Fibroblast of peridontal ligament (primary cell): ENCODE results near the gene BCAN.

Experiments
- DNase-seq: peaks from one replicate; pipeline ENCODE4 v3.0.0-alpha.2; 2010; ENCODE audit errors: extremely low read depth

Gene BCAN

GRCh38 chr1:156659988-156660751, 18.3 kb downstream of the BCAN start:
- peak; percentile 97 for DNase-seq

GRCh38 chr1:156660752-156661112, 18.8 kb downstream of the BCAN start:
- no peak for DNase-seq

DNA sequence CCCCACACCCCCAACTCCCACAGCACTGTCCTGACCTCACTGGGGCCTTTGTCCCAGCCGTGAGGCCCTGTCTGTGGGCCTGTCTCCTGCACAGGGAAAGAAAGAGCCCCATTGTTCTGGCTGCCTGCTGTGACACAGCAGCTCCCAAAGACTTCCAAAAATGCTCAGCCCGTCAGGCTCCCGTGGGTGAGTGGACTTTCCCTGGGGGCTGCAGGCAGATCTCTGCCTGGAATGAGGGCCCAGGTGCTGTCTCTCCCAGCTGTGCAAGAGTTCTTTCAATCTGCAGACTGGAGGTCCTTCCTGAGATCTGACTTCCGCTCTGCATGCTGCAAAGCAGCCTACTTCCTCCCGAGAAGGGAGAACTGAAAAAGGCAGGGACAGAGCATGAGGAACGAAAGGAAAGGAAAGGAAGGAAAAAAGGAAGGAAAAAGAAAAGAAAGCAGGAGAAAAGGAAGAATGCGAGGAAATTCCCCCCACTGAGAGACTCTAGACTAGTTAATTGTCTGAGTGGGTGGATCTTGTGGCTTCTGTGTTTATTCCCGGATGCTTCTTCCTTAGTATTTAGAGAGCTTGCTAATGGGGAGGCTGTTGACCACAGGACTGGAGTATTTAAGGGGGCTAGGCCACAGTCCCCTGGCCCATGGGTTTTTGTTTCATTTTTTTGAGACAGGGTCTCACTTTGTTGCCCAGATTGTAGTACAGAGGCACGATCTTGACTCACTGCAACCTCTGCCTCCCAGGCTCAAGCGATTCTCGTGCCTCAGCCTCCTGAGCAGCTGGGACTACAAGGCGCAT, 20.3 kb downstream of the BCAN start:
- DNase-seq = peak; percentile 44

- no peak for DNase-seq
These were observed 20.8 kb downstream of the BCAN start for GRCh38 chr1:156662800-156663055.

GRCh38 chr1:156663178-156663577, 21.3 kb downstream of the BCAN start:
- no peak for DNase-seq

DNA sequence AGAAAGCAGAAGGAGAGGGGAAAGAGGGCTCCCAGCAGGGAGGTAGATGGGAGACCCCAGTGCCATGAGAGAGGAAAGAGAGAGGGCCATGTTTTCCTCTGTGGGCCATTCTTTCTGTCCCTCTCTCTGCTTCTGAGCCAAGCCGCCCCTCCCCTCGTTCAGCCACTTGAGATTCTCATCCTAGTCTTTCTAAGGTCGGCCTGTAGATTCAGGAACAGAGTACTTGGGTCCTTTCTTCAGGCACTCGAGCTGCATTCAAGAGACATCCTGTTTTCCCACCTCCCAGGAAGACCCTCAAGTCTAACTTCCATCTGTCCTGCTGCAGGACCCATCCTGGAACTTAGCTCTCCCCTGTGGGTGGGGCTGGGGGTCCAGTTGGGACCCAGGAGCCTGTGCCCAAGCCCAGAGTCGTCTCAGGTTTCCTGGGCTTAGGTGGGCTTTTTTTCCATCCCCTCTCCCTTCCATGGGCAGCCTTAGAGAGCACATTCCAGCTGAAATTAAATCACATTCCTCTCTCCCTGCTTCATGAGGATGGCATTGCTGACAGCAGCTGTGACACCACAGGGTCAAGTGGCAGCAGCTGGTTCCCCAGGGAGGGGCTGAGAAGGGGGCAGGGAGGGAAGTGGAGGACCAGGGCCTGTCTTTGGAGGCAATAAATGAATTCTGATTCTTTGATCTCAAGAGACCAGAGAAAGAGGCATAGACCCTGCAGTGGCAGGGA, 22.3 kb downstream of the BCAN start:
- peak; percentile 30 for DNase-seq

DNA sequence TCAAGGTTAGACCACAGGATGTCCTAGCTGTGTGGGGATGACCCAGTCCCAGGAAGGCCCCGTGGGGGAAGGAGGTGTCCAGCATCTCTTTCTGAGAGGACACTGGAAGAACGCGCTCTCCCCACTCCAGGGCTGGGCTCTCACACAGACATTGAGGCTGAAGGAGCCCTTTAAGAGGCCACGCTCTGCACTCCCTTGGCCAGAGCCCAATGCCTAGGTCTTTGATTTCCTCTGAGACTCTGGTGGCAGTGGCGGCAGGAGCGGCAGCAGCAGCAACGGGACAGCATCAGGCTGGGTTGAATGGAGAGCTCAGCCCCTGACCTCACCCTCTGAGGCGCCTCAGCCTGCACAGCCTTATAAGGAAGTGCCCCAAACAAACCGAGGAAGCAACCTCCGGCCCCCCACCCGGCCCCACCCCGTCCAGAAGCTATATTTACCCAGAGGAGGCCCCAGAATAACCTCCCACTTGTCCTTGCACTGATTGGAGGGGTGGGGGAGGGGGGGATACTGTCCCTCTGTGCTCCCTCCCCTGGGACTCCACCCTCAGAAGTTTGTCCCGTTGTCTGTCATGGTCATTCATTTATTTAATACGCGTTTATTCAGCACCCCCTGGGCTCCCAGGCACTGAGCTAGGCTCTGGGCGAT, 23.0 kb downstream of the BCAN start:
- peak; percentile 31 for DNase-seq

DNA sequence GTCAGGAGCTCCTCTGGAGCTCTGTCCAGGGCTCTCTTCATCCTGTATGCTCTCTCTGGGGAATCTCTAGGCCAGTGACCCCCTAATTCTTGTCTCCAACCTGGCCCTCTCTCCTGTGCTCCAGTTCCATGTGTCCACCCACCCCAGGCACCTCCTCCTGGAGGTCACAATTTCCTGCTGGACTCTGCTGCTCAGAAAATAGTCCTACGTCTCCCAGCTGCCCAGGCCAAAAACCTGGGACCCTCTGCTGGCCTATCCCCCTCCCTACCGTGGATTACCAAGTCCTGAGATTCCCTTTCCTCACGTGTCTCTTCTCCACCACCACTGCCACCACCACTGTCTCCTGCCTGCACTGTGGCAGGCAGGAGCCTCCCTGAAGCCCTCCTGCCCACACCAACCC, 23.6 kb downstream of the BCAN start:
- DNase-seq = no peak

- no peak for DNase-seq
These were observed 25.1 kb downstream of the BCAN start for GRCh38 chr1:156666862-156667609.

DNA sequence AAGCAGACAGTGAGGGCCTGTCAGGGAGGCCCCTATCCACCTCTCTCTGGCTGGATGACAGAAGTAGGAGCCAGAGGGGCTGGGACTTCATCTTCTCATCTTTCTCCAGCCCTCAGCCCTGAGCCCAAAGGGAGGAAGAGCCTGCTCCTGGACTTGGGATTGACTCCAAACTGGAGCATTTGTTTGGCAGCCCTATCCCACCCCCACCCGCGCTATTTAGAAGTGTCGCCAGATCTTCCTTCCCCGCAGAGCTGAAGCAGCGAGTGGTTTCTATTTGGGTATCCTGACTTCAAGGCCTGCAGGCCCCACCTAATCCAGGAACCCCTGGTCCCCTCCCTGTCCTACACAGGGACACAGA, 25.7 kb downstream of the BCAN start:
- peak; percentile 54 for DNase-seq

DNA sequence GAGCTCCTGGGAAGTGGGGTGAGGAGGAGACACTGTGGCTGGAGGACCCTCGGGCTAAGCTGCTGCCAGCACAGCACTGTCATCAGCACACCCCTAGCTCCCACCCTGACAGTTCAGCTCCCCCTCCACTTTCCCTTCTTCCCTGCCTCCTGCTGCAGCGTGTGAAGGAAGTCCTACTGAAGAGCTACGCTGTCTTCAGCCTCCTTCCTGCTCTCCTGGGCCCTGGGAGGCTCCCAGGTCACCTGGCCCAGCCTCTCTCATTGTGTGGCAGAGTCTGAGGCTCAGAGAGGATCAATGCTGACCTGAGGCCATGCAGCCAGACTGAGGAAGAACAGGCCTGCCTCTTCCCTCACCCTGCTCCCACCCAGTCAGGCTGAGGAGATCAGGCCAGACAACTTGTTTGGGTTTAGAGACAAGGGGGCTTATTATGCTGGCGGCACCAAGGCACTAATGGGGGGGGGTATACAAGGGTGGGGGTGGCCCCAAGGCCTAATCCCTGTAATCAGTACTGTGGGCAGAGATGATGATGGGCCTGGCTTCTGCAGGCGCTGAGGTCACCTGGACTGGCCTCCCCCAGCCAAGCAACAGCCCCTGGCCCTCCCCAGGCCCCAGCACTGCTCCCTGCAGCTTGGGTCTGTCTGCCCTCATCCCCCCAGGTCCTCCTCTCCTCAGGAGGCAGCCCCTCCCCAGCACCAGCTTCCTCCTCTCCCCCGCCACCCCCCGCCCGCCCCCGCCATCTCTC, 26.2 kb downstream of the BCAN start:
- DNase-seq = no peak

GRCh38 chr1:156668801-156669637, 27.1 kb downstream of the BCAN start:
- no peak for DNase-seq

DNA sequence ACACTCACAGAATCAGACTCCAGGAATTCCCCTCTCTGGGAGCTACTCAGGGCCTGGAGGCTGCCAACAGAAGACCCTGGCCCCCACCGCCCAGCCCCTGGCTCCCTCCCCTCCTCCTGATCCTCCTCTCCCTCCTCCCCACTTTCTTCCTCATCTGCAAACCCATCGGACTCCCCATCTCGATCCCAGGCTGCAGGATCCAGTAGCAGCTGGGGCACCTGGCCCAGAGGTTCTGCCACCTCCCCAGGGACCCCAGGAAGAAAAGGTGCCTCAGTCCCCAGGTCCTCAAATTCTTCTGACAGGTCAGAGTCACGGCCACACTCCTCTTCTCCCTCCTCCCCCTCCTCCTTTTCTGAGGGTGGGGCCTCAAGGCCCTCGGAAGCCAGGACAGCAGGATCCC, 27.9 kb downstream of the BCAN start:
- no peak for DNase-seq

DNA sequence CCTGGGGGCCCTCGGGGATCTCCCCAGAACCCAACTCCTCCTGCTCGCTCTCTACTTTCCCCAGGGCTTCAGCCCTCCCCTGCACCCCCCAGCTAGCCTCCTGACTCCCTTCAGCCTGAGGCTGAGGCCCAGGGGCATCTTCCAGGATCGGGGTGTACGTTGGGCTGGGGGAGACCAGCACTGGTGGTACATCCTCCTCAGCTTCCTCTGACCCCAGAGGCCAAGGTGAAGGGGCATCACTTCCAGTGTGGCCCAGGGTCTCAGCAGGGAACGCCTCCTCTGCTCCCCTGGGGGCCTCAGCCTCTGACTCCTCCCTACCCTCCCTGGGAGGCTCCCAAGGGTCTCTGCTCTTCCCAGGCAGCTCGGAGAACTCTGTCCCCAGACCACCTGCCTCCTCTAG, 28.4 kb downstream of the BCAN start:
- DNase-seq = no peak

DNA sequence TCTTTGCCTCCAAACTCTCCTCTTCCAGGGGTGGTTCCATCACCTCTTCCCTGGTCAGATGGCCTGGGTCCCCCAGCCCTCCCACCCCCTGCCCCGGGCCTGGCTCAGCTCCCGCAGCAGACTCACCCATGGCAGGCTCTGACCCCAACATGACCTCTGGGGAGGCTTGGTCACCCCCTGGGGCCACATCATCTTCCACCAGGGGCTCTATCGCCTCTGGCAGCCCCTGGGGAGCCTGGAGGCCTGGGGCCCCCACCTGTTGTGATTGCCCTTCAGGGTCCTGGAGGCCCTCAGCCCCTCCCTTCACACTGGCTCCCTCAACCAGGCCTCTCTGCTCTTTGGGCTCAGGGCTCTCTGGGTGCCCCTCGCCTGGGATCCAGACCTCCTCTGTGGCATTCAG, 28.9 kb downstream of the BCAN start:
- no peak for DNase-seq

DNA sequence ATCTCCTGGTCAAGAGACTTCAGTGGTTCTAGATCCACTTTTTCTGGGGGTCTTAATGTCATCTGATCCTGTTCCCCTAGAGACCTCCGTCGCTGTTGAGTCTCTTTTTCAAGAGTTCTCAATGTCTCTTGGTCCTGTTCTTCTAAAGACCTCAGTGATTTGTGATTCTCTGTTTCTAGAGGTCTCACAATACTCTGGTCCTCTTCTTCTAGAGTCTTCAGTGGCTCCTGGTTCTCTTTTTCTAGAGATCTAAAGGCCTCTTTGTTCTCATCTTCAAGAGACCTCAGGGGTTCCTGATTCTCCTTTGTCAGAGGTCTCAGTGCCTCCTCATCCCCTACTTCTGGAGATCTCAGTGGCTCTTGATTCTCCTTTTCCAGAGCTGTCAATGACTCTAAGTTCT, 29.9 kb downstream of the BCAN start:
- no peak for DNase-seq

DNA sequence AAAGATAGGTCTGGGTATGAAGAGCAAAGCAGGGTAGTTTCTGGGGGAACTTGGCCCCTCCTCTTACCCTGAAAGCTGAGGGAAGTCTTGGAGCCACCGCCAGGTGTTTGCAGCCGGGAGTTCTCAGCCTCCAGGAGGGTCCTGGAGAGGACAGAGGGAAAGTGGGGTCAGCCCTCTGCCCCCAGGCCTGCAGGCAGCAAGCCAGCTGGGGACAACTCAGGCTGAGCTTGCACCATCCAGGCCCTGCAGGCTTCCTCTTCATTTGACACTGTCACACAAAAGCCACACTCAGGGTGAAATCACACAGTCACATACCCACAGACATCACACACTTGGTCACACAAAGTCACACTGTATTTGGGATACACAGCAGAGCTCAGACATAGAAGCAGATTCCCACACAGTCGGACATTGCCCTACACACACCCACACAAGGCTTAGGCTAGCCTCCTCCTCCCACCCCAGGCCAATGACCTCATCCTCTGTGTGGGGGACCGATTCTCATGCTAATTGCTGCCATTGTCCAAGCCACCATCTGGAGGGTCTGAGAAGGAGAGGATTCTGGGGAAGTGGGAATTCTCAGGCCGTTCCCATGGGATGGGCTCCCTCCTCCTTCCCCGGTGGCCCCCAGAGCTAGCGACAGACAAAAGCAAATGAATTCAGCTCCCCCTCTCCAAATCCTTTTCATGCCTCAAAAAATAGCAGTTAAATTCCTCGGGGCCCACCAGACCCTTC, 31.6 kb downstream of the BCAN start:
- DNase-seq = no peak

GRCh38 chr1:156675210-156676113, 33.5 kb downstream of the BCAN start:
- DNase-seq = peak; percentile 52
